GM18499 (cell line): ENCODE measurements around the gene ULK1.
A peak's percentile ranks its signal among the peaks of the same experiment; 100 is the strongest.

Source experiments
- ATAC-seq: cut with Tn5 transposase; IDR thresholded peaks from one replicate; pipeline ENCODE4 v1.9.1; 2021; ENCODE audit warnings: moderate number of reproducible peaks; ENCODE audit not compliant: insufficient read depth, unreplicated experiment

Gene ULK1

GRCh38 chr12:131894313-131894860, at the start of gene ULK1:
Gene ULK1, plus strand, starts transcription at chr12:131894622. Its CDS starts 380 bp downstream, at chr12:131895002.
- ATAC-seq: peak; percentile 41

GRCh38 chr12:131844656-131845055, 49.8 kb upstream of the ULK1 start:
- no peak for ATAC-seq

GRCh38 chr12:131845121-131845520, 49.3 kb upstream of the ULK1 start:
- ATAC-seq: no peak

DNA sequence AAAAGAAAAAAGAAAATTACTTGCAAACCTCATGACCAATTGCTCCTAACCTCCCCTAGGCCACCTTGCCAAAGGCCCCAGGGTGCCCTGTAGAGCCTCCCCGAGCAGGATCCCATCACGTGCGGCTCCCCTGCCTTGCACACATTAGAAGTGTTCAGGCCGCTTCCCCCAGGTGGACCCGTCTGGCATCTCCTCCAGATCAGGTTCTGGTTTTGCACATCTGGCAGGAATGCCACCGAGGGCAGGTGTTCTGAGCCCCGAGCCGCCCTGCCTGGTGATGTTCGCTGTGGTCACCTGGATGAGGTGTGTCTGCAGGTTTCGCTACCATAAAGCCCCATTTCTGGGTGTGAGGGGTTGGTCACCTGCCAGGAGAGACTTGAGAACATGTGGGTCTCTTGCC, 47.0 kb upstream of the ULK1 start:
- ATAC-seq: no peak

DNA sequence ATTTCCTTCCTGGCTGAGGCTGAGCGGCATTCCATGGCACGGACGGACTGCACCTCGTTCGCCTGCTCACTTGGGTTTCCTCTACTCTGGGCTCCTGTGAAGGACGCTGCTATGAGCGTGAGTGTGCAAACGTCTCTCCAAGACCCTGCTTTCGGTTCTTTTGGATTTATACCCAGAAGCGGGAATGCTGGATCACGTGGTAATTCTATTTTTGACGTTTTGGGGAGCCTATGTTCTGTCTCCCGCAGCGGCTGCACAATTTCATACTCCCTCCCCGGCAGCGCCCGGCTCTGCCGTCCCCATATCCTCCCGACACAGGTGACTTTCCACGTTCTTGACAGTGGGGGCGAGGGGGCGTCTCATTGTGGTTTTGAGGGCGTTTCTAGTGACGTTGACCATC, 45.7 kb upstream of the ULK1 start:
- ATAC-seq: no peak

GRCh38 chr12:131849700-131850553, 44.5 kb upstream of the ULK1 start:
- no peak for ATAC-seq

- ATAC-seq: no peak
Observed at GRCh38 chr12:131850856-131851559, 43.4 kb upstream of the ULK1 start.

GRCh38 chr12:131851741-131852550, 42.5 kb upstream of the ULK1 start:
- ATAC-seq: no peak

GRCh38 chr12:131852551-131853299, 41.7 kb upstream of the ULK1 start:
- no peak for ATAC-seq

DNA sequence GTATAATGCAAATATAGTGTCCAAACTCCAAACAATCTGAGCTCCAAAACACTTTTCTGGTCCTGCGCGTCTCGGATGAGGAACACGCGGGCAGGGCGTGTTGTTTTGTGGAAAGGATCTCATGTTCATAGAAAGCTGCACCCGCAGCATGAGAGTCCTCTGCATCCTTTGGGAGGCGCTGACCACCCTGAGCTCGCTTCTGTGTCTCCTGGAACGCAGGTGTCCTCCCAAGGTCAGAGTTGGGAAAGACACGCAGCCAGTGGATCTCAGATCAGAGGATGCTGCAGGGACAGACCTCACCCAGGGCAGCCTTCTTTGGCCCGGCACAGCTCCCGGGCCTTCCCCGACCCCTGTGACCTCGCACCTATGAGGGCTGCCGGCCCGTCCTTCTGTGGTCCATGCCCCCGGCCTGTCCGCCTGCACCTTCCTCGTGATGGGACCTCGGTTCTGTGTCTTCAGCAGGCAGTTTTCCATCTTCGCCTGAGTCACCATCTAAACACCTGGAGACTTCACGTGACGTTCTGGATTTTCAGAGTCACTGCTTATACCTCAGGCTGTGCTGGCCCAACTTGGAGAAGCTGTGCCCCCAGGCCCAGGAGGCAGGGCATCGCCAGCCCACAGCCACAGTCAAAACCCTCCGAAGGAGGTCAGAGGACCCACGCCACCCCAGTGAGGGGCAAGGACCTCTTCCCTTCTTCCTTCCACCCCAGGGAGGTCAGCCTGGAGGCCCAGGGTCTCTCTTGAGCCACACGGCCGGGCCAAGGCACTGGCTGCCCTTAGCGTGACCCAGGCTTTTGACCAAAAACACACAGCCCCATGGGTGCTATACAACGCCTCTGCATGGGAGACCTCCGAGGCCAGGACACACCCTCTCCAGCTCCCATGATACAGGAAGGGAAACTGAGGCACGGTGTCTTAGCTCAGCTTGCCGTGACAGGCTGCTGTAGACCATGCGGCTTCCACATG, 40.3 kb upstream of the ULK1 start:
- no peak for ATAC-seq

DNA sequence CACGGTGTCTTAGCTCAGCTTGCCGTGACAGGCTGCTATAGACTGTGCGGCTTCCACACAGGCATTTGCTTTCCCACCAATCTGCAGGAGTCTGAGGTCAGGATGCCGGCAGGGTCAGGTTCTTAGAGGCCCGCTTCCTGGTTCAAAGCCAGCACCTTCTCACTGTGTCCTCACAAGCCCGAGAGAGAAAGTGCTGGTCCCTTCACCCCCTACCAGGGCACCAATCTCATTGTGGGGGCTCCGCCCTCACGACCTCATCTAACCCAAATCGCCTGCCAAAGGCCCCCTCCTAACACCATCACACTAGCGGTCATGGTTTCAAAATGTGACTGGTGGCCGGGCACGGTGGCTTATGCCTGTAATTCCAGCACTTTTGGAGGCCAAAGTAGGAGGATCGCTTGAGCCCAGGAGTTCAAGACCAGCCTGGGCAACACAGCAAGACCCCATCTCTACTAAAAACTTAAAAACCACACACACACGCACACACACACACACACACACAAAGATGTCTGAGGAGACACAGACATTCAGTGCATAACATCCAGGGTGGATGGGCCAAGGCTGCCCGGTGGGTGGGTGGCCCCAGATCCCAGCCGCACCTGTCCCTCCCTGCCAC, 39.5 kb upstream of the ULK1 start:
- no peak for ATAC-seq

DNA sequence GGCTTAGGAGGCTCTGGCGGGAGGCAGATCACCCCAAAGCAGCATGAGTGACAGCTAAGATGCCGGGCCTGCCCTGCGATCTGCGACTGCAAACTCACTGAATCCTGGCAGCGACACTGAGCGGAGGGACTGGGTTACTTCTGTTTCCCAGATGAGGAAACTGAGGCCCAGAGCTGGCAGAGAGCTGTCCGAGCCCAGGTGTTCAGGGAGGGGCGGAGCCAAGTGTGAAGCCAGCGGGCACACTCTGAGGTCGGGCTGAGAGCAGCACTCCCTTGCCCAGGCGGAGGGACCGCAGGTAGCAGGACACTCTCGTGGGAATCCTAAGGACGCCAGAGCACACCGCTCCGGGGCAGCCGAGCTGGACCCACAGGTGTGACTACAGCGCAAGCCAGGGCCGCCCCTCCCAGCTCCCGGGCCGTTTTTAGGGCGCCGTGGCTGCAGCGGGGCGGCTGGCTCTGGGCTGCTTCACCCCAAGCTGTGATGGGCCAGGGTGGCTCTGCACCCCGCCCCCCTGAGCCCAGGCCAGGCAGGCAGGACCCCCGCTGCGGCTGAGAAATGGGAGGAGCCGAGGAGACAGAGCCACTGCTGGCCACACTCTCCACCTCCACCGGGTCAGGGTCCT, 38.8 kb upstream of the ULK1 start:
- ATAC-seq: no peak

DNA sequence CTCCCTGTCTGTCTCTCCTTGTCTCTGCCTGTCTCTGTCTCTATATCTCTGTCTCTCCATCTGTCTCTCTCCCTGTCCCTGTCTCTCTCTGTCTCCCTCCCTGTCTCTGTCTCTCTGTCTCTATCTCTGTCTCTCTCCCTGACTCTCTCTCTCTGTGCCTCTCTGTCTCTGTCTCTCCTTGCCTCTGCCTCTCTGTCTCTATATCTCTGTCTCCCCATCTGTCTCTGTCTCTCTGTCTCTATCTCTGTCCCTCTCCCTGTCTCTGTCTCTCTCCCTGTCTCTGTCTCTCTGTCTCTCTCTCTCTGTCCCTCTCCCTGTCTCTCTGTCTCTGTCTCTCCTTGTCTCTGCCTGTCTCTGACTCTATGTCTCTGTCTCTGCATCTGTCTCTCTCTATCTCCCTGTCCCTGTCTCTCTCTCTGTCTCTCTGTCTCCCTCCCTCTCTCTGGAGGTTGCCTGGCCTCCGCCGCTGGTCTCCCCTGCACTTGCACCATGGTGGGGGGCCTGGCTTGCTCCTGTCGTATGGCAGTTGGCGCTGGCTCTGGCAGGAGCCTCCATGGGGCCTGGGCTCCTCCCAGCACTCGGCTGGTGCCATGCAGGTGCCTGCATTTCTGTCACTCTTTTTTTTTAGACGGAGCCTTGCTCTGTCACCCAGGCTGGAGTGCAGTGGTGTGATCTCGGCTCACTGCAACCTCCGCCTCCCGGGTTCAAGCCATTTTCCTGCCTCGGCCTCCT, 37.9 kb upstream of the ULK1 start:
- ATAC-seq: no peak

GRCh38 chr12:131857908-131858850, 36.2 kb upstream of the ULK1 start:
- no peak for ATAC-seq

DNA sequence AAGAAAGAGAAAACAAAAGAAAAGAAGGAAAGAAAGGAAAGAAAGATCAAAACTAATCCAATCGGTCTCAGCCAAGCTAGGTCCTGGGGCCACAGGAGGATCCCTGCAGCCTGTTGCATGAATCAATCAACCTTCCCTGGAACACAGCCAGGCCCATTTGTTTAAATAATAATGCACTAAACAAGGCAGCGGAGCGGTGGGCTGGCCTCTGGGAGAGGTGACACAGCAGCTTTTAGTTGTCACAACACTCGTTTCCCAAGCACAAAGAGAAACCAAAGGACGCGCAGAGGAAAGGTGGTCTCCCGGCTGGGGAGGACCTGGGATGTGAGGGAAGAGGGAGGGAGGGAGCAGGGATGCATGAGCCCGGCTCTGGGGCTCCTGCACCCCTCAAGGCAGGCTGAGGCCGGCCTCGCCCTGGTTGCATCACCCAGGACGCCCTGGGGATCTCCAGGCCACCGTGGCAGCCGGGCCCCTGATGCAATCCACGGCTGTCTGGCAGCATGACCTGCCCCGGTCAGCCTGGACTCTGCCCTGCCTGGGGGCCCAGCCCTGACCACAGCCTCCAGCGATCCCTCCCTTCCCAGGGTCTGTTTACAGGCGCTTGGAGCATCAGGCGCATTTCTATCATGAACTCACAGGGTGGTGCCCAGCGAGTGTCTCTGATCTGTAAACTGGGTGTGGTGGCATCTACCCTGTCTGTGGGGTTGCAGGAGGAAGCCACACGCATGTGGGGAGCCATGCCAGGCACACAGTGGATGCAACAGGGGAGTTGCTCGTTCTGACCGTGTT, 33.8 kb upstream of the ULK1 start:
- ATAC-seq: no peak
